Hematopoietic multipotent progenitor cell treated with erythropoietin and hydrocortisone succinate and interleukin-3 and kit ligand, for 17 days (in vitro differentiated cells): Measurements from ENCODE around the gene RSBN1L.

Experiments
- DNase-seq: peaks from one replicate; pipeline ENCODE4 v3.0.0-alpha.2; 2015; ENCODE audit warnings: low spot score

The RSBN1L gene

DNA sequence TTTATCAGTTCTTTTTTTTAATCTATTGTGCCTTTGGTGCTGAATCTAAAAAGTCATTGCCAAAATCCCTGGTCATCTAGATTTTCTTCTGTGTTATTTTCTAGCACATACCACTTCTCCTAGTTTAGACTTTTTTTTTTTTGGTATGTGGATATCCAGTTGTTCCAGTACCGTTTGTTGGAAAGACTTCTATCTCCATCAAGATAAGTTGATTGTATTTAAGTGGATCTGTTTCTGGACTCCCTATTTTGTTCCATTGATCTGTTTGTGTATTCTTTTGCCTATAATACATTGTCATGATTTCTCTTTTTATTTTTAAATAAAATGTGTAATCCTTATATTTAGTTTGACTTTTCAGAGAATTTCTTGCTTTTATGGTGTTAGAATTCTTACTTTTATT, 35.5 kb downstream of the RSBN1L start:
- no peak for DNase-seq

- no peak for DNase-seq
These were observed 38.6 kb downstream of the RSBN1L start for GRCh38 chr7:77734659-77735421.

DNA sequence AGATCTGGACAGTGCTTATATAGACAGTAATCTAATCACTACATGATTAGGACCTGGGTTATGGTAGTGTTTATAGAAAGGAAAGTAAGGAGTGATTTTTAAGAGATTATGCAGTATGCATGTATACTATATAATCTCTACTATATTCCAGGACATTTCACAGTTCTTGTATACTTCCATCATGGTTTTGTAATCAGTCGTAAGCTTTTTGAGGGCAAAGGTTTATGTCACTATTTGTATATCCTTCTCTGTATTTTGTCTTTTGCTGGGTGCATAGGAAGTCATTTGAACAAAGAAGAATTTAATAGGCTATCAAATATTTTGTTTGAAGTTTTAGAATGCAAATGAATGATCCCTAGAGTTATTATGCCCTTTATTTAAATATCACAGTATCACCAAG, 39.2 kb downstream of the RSBN1L start:
- DNase-seq: no peak

DNA sequence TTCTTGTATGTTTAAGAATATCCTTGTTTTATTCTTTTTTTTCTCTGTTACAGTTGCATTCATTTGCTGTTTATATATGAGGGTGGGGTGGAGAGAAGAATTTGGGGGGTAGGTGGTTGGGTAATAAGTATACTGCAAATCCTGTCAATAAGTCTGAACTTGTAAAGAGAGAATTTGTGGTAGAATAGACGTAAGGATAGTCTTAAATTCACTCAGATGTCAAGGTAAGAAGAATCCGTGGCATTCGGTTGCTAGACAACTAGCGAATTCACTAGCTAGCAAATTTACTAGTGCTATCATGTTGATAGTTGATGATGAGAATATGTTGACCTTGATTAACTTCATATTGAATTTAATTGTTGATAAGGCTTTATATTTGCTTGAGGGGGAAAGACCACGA, 40.7 kb downstream of the RSBN1L start:
- DNase-seq: no peak

GRCh38 chr7:77738382-77738781, 42.1 kb downstream of the RSBN1L start:
- no peak for DNase-seq

DNA sequence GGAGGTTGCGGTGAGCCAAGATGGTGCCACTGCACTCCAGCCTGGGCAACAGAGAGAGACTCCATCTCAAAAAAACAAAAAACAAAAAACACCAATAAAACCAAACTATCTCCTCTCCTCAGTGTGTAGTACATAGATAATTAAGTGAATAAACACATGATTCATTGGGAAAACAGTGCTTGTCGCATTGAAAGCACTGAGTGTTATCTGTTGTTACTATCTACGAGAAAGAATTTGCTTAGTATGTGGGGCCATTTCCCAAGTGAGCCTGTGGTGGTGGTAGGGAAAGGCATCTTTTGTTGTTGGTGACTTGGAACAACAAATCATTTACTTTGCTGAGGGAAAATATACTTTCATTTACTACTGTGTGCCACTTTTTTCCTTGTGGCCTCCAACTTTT, 42.6 kb downstream of the RSBN1L start:
- no peak for DNase-seq

- no peak for DNase-seq
These were observed 44.0 kb downstream of the RSBN1L start for GRCh38 chr7:77740257-77740656.

DNA sequence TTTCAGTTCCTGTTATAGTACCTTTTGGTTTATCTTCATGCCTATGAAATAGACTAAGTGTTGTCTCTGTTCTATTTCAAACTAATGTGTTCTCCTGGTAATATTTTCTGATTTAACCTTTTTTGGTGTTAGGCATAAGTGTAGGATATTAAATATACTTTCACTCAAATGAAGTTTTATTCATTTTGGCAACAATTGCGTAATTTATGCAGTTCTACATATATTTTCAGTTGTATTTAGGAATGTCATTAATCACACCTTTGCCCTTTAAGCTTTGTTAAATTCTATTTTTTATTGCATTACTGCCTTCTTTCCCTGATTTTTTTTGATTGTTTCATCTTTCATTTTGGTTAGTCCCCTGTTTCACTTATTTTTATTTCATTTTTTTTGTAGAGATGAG, 47.3 kb downstream of the RSBN1L start:
- no peak for DNase-seq

GRCh38 chr7:77745746-77746145, 49.5 kb downstream of the RSBN1L start:
- no peak for DNase-seq

DNA sequence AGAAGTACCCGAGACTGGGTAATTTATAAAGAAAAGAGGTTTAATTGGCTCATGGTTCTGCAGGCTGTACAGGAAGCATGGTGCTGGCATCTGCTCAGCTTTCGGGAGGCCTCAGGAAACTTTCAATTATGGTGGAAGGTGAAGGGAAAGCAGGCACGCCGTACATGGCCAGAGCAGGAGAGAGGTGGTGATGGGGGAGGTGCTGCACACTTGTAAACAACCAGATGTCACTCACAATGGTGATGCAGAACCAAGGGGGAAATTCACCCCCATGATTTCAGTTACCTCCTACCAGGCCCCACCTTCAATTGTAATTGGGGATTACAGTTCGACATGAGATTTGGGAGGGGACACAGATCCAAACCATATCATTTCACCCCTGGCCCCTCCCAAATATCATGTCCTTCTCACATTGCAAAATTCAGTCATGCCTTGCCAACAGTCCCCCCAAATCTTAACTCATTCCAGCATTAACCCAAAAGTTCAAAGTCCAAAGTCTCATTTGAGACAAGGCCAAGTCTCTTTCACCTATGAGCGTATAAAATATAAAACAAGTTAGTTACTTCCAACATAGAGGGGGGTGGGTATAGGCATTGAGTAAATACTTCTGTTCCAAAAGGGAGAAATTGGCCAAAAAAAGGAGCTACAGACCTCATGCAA, 50.0 kb downstream of the RSBN1L start:
- no peak for DNase-seq

DNA sequence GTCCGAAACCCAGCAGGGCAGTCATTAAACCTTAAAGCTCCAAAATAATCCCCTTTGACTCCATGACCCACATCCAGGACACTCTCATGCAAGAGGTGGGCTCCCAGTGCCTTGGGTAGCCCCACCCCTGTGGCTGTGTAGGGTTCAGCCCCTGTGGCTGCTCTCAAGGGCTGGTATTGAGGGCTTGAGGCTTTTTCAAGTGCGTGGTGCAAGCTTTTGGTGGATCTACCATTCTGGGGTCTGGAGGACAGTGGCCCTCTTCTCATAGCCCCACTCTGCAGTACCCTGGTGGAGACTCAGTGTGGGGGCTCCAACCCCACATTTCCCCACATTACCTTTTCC, 50.5 kb downstream of the RSBN1L start:
- DNase-seq: no peak

- DNase-seq: no peak
These were observed 50.9 kb downstream of the RSBN1L start for GRCh38 chr7:77747178-77747577.

DNA sequence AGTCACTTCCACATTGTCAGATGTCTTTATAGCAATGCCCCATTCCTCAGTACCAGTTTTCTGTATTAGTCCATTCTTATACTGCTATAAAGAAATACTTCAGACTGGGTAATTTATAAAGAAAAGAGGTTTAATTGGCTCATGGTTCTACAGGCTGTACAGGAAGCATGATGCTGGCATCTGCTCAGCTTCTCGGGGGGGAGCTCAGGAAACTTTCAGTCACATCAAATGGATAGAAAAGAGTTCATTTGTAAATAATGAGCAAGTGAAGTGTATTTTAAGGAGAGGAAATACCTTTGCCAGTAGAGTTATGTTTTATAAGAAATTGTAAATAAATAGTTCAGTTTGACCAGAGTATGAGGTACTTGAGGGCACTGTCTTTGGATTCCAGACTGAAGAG, 51.5 kb downstream of the RSBN1L start:
- DNase-seq: no peak

DNA sequence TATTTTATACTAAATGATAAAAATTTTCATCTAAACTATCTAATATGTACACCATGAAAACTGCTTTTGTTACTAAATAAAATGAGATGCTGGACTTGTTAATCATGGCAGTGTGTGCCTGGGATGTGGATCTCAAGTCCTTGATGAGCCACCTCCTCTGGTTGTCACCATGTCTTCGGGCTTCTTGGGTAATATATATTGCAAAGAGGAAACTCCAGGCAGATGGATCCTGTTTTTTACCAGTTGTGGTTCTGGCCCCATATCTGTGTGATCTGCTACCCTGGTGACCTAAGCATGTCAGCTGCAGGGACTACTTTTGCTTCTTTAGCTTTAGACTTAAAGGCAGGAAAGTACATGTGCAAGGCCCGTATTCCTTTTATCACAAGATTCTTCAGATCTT, 55.8 kb downstream of the RSBN1L start:
- DNase-seq: peak; percentile 32

DNA sequence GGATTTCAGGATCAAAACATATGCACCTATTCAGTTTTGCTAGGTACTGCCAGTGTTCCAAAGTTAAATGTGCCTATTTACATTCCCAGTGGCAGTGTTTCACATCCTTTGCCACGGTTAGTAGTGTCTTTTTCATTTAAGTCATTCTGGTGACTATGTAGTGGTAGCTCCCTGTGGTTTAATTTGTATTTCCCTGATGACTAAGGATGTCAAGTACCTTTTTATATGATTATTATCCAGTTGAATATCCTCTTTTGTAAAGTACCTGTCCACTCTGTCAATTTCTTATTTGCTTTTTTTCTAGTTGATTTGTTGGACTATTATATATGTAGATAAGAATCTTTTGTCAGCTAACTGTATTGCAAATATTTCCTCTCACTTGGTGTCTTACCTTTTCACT, 56.9 kb downstream of the RSBN1L start:
- DNase-seq: no peak

GRCh38 chr7:77757589-77757988, 61.3 kb downstream of the RSBN1L start:
- no peak for DNase-seq

- DNase-seq: peak; percentile 91
These were observed 63.1 kb downstream of the RSBN1L start for GRCh38 chr7:77759294-77759889.

GRCh38 chr7:77760809-77761453, 64.7 kb downstream of the RSBN1L start:
- no peak for DNase-seq

- no peak for DNase-seq
These were observed 69.2 kb downstream of the RSBN1L start for GRCh38 chr7:77765481-77765880.

- no peak for DNase-seq
These were observed 69.9 kb downstream of the RSBN1L start for GRCh38 chr7:77765906-77766800.

DNA sequence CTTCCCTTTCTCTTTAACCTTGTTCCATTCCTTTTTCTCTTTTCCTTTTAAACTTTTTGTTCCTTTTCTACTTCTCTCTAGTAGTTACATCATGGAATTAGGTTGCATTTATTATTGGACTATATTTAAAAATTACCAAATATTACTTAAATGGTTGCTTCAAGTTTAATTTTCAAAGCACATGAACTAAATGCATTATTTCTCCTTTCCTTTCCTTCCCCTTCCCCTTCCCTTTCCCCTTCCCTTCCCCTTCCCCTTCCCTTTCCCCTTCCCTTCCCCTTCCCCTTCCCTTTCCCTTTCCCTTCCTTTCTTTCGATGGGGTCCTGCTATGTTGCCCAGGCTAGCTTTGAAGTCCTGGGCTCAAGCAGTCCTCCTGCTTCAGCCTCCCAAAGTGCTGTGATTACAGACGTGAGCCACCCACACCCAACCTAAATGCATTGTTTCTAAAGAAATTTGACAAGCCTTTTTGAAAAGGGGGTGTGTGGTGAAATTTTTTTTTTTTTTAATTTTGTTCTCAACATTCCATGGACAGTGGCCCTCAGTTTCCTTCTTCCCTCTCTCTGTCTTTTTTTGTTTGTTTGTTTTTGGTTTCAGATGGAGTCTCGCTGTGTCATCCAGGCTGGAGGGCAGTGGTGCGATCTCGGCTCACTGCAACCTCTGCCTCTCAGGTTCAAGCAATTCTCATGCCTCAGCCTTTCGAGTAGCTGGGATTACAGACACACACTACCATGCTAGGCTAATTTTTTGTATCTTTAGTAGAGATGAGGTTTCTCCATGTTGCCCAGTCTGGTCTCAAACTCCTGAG, 70.7 kb downstream of the RSBN1L start:
- no peak for DNase-seq
